Non-pigmented ciliary epithelial cell (primary cell): Measurements from ENCODE around the gene ATP5F1B.
A peak's percentile ranks its signal among the peaks of the same experiment; 100 is the strongest.
"Not testable (repeated sequence)": the region's sequence is repeated elsewhere in the genome, so short reads cannot be mapped to it uniquely, and the experiment has no call there.

Experiments used
- DNase-seq: peaks from one replicate; pipeline ENCODE4 v3.0.0-alpha.2; 2010; ENCODE audit warnings: low read depth

ATP5F1B gene

DNA sequence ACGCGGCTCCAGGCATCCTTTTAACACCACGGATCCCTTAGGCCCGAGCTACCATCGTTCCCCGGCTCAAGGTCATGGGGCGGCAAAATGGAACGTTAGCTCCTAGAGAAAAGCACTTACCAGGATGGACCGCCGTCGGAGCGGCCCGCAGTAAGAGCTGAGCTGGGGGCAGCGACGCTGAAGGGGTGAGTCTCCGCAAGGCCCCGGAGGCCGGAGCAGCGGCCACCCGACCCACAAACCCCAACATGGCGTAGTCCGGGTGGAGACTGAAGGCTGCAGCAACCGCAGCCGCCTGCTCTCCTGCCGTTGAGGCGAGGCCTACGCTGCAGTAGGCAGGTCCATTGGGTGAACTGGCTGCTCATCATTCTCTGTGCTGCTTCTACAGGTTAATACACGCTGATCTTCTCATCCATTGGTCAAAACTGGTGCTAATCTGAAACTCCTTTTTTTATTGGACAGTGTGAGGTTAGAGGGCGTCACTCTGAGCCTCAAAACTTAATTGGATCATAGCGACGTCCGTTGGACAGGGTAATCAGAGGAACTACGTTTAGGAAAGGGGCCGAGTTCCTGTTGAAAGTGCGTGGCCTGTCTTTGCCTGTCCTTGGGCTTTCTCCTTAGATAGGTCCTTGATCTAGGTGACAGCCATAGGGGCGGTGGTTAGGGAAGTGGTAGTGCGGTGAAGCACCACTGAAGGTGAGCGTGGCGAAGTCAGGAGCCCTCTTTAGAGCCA, at the start of gene ATP5F1B:
Gene ATP5F1B, minus strand, starts transcription at position 268 of the 730 bp plus-strand sequence. Its CDS starts 21 bp downstream, at position 247.
- peak; percentile 100 for DNase-seq

DNA sequence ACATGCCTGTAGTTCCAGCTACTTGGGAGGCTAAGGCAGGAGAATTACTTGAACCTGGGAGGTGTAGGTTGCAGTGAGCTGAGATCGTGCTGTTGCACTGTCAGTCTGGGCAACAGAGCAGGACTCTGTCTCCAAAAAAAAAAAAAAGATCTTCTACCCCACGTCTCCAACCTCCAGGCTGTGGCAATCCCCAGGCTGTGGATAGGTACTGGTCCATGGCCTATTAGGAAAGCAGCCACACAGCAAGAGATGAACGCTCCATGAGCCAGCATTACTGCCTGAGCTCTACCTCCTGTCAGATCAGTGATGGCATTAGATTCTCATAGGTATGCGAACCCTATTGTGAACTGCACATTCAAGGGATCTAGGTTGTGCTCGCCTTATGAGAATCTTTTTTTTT, 48.4 kb upstream of the ATP5F1B start:
- no peak for DNase-seq

- no peak for DNase-seq
Measured at GRCh38 chr12:56688846-56689109, 43.0 kb upstream of the ATP5F1B start.

- DNase-seq = peak; percentile 87
Measured at GRCh38 chr12:56688129-56688845, 42.5 kb upstream of the ATP5F1B start, which contains the start of gene PTGES3. Gene PTGES3, minus strand, starts transcription at chr12:56688284. Its CDS starts 285 bp downstream, at chr12:56687999.

GRCh38 chr12:56687223-56688128, 41.7 kb upstream of the ATP5F1B start:
- DNase-seq = no peak

- DNase-seq = no peak
Measured at GRCh38 chr12:56684745-56685359, 39.1 kb upstream of the ATP5F1B start.

GRCh38 chr12:56682323-56682722, 36.5 kb upstream of the ATP5F1B start:
- no peak for DNase-seq

- DNase-seq = no peak
Measured at GRCh38 chr12:56679883-56680575, 34.2 kb upstream of the ATP5F1B start.

DNA sequence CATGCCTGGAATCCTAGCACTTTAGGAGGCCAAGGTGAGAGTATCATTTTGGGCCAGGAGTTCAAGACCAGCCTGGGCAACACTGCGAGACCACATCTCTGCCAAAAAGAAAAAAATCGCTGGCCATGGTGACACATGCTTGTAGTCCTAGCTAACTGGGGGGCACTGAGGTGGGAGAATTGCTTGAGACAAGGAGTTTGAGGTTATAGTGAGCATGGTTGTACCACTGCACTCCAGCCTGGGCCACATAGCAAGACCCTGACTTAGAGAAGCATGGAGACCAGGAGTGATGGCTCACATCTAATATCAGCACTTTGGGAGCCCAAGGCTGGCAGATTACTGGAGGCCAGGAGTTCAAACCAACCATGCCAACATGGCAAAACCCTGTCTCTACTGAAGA, 33.1 kb upstream of the ATP5F1B start:
- DNase-seq = no peak

DNA sequence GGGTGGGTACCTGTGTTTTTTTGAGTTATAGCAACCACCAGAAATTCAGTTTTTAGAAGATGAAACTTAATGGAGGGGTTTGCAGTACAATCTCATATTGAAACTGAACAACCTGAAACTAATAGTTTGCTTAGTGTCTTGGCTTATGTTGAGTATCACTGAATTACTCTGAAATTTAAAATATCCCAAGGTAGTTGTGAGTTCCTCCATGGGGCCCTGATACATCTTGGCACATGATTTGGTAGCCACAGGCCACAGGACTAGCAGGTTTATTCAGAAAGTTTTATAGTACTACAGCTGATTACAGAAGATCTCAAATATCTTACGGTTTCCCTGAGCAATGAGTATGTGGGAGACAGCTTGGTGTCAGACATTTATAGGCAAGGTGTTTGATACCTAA, 31.9 kb upstream of the ATP5F1B start:
- no peak for DNase-seq

DNA sequence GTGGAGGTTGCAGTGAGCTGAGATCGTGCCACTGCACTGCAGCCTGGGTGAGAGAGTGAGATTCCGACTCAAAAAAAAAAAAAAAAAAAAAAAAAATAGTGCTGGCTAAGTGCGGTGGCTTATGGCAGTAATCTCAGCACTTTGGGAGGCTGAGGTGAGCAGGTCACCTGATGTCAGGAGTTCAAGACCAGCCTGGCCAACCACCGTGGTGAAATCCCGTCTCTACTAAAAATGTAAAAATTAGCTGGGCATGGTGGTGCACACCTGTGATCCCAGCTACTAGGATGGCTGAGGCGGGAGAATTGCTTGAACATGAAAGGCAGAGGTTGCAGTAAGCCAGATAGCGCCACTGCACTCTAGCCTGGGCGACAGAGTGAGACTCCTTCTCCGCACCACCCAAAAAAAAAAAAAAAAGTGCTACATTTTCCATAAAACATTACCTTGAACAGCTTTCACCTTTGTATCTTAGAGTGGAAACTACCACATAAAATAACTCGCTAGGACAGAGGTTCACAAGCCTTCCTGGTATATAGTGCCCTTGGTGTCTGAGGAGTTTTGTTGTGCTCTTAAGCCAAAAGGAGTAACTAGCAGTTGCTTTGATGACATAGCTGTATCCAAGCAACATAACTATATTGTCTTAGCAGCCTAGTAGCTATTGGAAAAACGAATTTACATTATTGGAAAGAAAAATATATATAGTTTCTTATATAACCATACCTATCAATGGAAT, 31.2 kb upstream of the ATP5F1B start:
- DNase-seq = no peak

- no peak for DNase-seq
Measured at GRCh38 chr12:56671608-56672007, 25.8 kb upstream of the ATP5F1B start.

DNA sequence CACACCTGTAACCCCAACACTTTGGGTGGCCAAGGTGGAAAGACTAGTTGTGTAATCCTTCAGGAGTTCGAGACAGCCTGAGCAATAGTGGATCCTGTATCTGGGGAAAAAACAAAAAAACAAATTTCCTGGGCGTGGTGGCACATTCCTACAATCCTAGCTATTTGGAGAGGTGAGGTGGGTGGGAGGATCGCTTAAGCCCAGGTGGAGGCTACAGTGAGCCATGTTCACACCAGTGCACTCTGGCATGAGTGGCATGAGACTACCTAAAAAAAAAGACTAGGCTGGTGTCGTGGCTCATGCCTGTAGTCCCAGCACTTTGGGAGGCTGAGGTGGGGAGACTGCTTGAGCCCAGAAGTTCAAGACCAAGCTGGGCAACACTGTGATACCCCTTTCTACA, 25.1 kb upstream of the ATP5F1B start:
- no peak for DNase-seq

DNA sequence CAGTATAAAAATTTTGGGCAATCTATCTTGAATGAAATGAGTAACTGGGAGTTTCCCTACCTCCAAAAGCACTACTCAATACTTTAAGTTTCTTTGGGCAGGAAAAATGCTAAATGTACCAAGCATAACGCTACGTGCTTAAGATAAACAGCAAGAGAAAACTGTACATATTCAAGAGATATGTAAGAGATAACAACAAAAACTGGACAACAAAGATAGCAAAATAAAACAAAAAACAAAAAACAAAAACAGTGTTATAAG, 22.3 kb upstream of the ATP5F1B start:
- DNase-seq = no peak

- DNase-seq = no peak
Measured at GRCh38 chr12:56661979-56662638, 16.3 kb upstream of the ATP5F1B start.

DNA sequence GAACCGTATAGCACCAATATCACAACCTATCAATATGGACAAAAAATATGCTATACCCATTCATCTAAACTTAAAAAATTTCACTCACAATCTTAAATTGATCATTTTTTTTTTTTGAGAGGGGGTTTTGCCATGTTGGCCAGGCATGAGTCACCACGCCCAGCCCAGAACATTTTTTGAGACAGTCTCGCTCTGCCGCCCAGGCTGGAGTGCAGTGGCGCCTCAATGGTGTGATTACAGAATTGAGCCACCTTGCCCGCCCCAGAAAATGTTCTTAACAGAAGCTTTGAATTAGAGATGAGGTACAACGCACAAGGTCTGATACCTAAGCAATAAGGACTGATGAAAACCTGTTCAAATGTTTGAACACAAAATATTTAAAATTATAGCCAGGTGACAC, 15.8 kb upstream of the ATP5F1B start:
- no peak for DNase-seq

DNA sequence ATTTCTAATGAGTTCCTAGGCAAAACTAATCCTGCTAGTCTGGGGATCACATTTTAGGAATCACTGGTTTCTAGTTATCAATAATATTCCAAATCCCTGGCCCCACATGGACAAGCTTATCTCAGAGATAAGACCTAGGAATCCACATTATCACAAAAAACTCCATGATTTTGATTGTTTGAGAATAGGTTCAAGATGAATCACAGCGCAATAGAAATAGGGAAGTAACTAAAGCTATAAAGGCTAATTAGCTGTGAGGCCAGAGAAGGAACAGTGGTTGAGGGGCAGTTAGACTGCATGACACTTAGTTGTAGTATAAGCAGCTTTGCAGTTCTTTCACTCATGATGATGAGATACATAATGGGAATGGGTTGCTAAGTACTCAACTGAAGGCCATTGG, 13.1 kb upstream of the ATP5F1B start:
- DNase-seq = no peak

- DNase-seq = no peak
Measured at GRCh38 chr12:56657416-56658379, 11.9 kb upstream of the ATP5F1B start.

DNA sequence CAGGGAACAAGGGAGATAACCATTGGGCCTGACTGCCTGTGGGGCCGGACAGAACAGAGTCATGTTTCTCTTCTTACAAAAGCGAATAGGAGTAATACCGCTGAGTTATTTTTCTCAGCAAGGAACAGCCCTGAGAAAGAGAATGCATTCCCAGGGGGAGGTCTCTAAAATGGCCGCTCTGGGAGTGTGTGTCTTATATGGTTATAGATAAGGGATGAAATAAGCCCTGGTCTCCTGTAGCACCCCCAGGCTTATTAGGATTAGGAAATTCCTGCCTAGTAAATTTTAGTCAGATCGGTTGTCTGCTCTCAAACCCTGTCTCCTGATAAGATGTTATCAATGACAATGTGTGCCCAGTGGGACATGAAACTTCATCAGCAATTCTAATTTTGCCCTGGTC, 8.0 kb upstream of the ATP5F1B start:
- not testable (repeated sequence) for DNase-seq
